ENCODE data around the gene GALNTL6. TPM values are rescaled to one million over a fixed set of nuclear protein-coding genes. Genes with fewer than 3 reads are reported as not detected.

GALNTL6 gene
- total RNA-seq, 1 donor from 2014 or later = 0.34 TPM

DNA sequence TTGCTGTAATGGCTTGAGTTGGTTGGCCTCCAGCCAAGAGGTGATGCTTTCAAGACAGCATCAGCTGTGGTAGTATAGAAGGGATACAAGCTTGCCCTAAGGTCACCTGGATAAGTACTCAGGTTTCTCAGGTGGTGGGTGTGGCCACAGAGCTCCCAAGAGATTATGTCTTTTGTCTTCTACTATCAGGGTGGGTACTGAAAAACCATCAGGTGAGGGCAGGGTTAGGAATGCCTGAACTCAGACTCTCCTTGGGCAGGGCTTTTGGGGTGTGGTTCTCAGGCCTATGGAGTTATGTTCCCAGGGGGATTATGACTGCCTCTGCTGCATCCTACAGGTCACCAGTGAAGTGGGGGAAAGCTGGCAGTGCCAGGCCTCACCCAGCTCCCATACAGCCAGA lies 700.8 kb downstream of the GALNTL6 start:
- no peak overlapping the region for H3K4me3 Mint-ChIP-seq (ENCODE audit: unreplicated experiment)
- no peaks in the 10 kb centered on the region for H3K27me3 Mint-ChIP-seq (ENCODE audit: unreplicated experiment)
- DNase-seq = no peak
- peaks cover 2% of the 10 kb centered on the region for H3K4me1 Mint-ChIP-seq (ENCODE audit: low read depth, unreplicated experiment)
- no peaks in the 10 kb centered on the region for H3K36me3 Mint-ChIP-seq (ENCODE audit: unreplicated experiment)
- peaks cover 8% of the 10 kb centered on the region for H3K9me3 Mint-ChIP-seq (ENCODE audit: unreplicated experiment)
- no peak overlapping the region for H3K27ac Mint-ChIP-seq (ENCODE audit: unreplicated experiment)
- TF ChIP-seq, protein P1, sequence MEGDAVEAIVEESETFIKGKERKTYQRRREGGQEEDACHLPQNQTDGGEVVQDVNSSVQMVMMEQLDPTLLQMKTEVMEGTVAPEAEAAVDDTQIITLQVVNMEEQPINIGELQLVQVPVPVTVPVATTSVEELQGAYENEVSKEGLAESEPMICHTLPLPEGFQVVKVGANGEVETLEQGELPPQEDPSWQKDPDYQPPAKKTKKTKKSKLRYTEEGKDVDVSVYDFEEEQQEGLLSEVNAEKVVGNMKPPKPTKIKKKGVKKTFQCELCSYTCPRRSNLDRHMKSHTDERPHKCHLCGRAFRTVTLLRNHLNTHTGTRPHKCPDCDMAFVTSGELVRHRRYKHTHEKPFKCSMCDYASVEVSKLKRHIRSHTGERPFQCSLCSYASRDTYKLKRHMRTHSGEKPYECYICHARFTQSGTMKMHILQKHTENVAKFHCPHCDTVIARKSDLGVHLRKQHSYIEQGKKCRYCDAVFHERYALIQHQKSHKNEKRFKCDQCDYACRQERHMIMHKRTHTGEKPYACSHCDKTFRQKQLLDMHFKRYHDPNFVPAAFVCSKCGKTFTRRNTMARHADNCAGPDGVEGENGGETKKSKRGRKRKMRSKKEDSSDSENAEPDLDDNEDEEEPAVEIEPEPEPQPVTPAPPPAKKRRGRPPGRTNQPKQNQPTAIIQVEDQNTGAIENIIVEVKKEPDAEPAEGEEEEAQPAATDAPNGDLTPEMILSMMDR (IDR thresholded peaks at IDR 0.05; ENCODE audit: partially characterized antibody, unreplicated experiment) = no peak

DNA sequence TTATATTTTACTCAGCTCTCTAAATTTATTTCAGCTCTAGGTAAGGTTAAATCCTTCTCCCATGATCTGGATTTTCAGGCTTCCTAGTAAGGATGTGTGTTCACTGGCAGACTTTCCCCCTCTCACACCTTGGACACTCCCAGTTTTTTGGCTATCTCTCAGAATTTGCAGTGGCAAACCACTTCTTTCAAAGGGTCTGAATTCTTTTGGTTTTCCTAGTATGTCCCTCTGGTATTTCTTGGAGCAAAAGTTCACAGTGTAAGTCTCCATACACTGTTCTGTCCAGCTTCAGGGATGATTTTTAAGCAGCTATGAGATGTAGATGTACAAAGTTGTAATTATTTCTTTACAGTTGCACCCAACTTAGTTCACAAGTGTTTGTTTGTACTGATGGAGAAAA lies 701.6 kb downstream of the GALNTL6 start:
- peaks cover 8% of the 10 kb centered on the region for H3K9me3 Mint-ChIP-seq (ENCODE audit: unreplicated experiment)
- TF ChIP-seq, protein P1 (IDR thresholded peaks at IDR 0.05; ENCODE audit: partially characterized antibody, unreplicated experiment) = no peak
- H3K27me3 Mint-ChIP-seq (ENCODE audit: unreplicated experiment) = no peaks in the 10 kb centered on the region
- no peaks in the 10 kb centered on the region for H3K36me3 Mint-ChIP-seq (ENCODE audit: unreplicated experiment)
- H3K4me3 Mint-ChIP-seq (ENCODE audit: unreplicated experiment) = no peak overlapping the region
- no peak overlapping the region for H3K27ac Mint-ChIP-seq (ENCODE audit: unreplicated experiment)
- H3K4me1 Mint-ChIP-seq (ENCODE audit: low read depth, unreplicated experiment) = peaks cover 2% of the 10 kb centered on the region
- no peak for DNase-seq

DNA sequence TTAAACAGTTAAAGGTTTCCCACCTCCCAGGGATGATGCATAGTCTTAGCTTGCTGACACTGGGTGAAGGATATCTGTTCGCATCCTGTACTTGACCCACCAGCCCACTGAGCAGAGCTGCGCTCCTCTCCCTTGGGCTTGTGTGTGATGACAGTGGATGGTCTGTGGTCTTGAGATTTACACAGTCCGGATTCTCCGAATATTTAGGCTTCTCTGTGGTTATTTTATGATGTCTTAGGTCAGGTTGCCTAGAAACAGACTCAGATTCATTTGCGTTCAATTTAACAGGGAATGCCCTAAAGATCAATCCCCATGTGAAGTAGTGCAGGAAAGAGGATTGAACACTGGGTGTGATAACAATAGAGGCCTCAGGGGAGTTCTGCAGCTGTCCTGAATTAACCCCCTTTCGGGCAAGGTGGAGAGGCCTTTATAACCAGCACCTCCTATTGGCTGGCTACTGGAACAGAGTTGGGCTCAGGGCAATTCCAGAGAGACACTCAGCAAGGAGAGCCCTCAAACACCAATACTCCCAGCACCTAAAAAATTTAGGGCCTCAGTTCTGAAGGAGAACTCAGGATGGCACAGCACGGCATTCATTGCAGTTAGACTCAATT lies 702.2 kb downstream of the GALNTL6 start:
- Mint-ChIP-seq H3K4me1 (ENCODE audit: low read depth, unreplicated experiment) (peaks cover 2% of the 10 kb centered on the region), H3K27me3 (ENCODE audit: unreplicated experiment) (no peaks in the 10 kb centered on the region), H3K36me3 (ENCODE audit: unreplicated experiment) (no peaks in the 10 kb centered on the region), H3K4me3 (ENCODE audit: unreplicated experiment) (no peak overlapping the region), H3K27ac (ENCODE audit: unreplicated experiment) (no peak overlapping the region), H3K9me3 (ENCODE audit: unreplicated experiment) (peaks cover 8% of the 10 kb centered on the region)
- TF ChIP-seq, protein P1 (IDR thresholded peaks at IDR 0.05; ENCODE audit: partially characterized antibody, unreplicated experiment) = no peak
- no peak for DNase-seq

DNA sequence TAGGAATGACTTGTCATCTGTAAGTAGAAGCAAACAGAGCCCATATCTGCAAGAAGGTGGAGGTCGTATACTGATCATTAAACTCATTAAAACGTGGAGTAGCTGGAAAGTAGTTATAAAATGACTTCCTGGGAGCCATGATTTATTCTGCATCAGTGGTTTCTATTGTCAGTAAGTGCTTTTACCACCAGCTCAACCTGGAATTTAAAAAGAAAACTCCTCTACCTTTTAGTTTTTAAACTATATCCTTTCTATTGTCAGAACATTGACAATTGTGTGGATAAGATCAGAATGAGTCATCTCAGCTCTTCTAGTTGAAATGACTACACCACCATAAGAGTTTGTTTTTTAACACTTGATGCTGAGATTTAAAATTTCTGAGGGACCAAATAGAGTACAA lies 704.2 kb downstream of the GALNTL6 start:
- DNase-seq = no peak
- H3K27me3 Mint-ChIP-seq (ENCODE audit: unreplicated experiment) = no peaks in the 10 kb centered on the region
- no peaks in the 10 kb centered on the region for H3K36me3 Mint-ChIP-seq (ENCODE audit: unreplicated experiment)
- no peak overlapping the region for H3K27ac Mint-ChIP-seq (ENCODE audit: unreplicated experiment)
- peaks cover 2% of the 10 kb centered on the region for H3K4me1 Mint-ChIP-seq (ENCODE audit: low read depth, unreplicated experiment)
- TF ChIP-seq, protein P1 (IDR thresholded peaks at IDR 0.05; ENCODE audit: partially characterized antibody, unreplicated experiment) = no peak
- peaks cover 8% of the 10 kb centered on the region for H3K9me3 Mint-ChIP-seq (ENCODE audit: unreplicated experiment)
- no peak overlapping the region for H3K4me3 Mint-ChIP-seq (ENCODE audit: unreplicated experiment)

DNA sequence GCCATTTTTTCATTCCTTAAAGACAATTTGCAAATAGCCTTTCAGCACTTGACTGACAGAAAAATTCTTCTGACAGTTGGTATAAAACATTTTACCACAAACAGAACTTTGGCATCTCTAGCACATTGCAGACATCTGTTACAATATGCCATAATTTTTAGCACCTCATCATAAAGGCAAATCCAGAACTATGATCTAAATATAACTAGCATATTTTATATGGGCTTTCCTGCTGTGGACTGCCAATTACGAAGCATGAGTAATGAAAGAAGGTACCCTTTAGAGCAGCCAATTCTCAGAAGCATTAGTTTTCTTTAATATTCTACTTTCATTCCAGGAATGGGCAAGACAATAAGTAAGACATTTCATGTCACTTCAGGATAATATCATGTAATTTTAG lies 708.0 kb downstream of the GALNTL6 start:
- no peak for DNase-seq
- H3K27ac Mint-ChIP-seq (ENCODE audit: unreplicated experiment) = no peak overlapping the region
- no peaks in the 10 kb centered on the region for H3K36me3 Mint-ChIP-seq (ENCODE audit: unreplicated experiment)
- H3K27me3 Mint-ChIP-seq (ENCODE audit: unreplicated experiment) = no peaks in the 10 kb centered on the region
- no peaks in the 10 kb centered on the region for H3K9me3 Mint-ChIP-seq (ENCODE audit: unreplicated experiment)
- no peak overlapping the region for H3K4me3 Mint-ChIP-seq (ENCODE audit: unreplicated experiment)
- TF ChIP-seq, protein P1 (IDR thresholded peaks at IDR 0.05; ENCODE audit: partially characterized antibody, unreplicated experiment) = no peak
- no peaks in the 10 kb centered on the region for H3K4me1 Mint-ChIP-seq (ENCODE audit: low read depth, unreplicated experiment)

Measured in glutamatergic neuron (in vitro differentiated cells).